K562 (cell line): ENCODE data around the gene GAB2. TPM values are rescaled to one million over a fixed set of nuclear protein-coding genes. Genes with fewer than 3 reads are reported as not detected.
"Not testable (repeated sequence)": the region's sequence is repeated elsewhere in the genome, so short reads cannot be mapped to it uniquely, and the experiment has no call there.

ENCODE experiments used
- ATAC-seq: fragments of 200-7000 bp; cut with Tn5 transposase; 3 replicates; pipeline ENCODE4 v1.9.1; 2020; ENCODE audit warnings: moderate library complexity
- BruUV-seq: library from RNA; stranded (reverse); fragments of 400-500 nt; replicated peaks from 2 replicates; lab custom pipeline; 2021; lab: Mats Ljungman, UMichigan
- CTCF ChIA-PET: fragments of 300-600 bp; formaldehyde crosslinking; extraction: SDS; loops from one replicate; lab custom pipeline; 2021; ENCODE audit warnings: low intra/inter-chr PET ratio; lab: Yijun Ruan, JAX
- POLR2A ChIA-PET: fragments of 300-600, 350-650 bp; sonication (Branson Sonifier 250); formaldehyde crosslinking; extraction: SDS; loops from one replicate; lab custom pipeline; 2021; ENCODE audit warnings: antibody characterized with exemption, inconsistent platforms; lab: Yijun Ruan, JAX
- DNase-seq, 4 experiments: peaks; one replicate each; pipeline versions ENCODE4 v3.0.0 to v3.0.0-alpha.2; 2011 to 2018; ENCODE audit warnings: low spot score in 3 of 4, mixed read lengths in 3 of 4; ENCODE audit errors: extremely low read depth in 1 of 4
- FAIRE-seq: peaks from 2 replicates; lab custom pipeline; 2011; peaks lifted over from hg19 to GRCh38; lab: Jason Lieb, UNC
- H2AFZ ChIP-seq: 2 replicates; pipeline ENCODE4 v1.6.0; 2011; ENCODE audit warnings: low read depth, low read length, control low read depth, inconsistent platforms
- H3K27ac ChIP-seq: fragments of 200-600 bp; 3 replicates; pipeline ENCODE4 v1.8.0; 2011; ENCODE audit warnings: low read depth, mild to moderate bottlenecking, control low read depth, inconsistent platforms, low read length, moderate library complexity, mixed read lengths; ENCODE audit errors: extremely low read depth
- H3K27me3 ChIP-seq, 2 experiments: fragments of 300-600 bp in 1 of 2; 2 replicates in 1 of 2; 3 replicates in 1 of 2; pipeline versions ENCODE4 v1.6.0 to v1.8.0; 2011; ENCODE audit warnings: inconsistent platforms in 2 of 2, low read length in 2 of 2, mild to moderate bottlenecking in 1 of 2, mixed read lengths in 1 of 2, moderate library complexity in 1 of 2; ENCODE audit not compliant: control insufficient read depth in 2 of 2, insufficient read depth in 2 of 2
- H3K36me3 ChIP-seq: fragments of 300-600 bp; 3 replicates; pipeline ENCODE4 v1.8.0; 2011; ENCODE audit warnings: mild to moderate bottlenecking, low read length, inconsistent platforms; ENCODE audit not compliant: control insufficient read depth, insufficient read depth
- H3K4me1 ChIP-seq, 2 experiments: fragments of 200-600 bp in 1 of 2; replicated peaks in 1 of 2; 2 replicates in 1 of 2; 3 replicates in 1 of 2; pipeline versions ENCODE4 v1.5.1 to v1.8.0; 2011; ENCODE audit warnings: inconsistent platforms in 2 of 2, low read length in 2 of 2, mild to moderate bottlenecking in 1 of 2, mixed read lengths in 1 of 2, moderate library complexity in 1 of 2; ENCODE audit not compliant: control insufficient read depth in 2 of 2, insufficient read depth in 2 of 2
- H3K4me2 ChIP-seq: 2 replicates; pipeline ENCODE4 v1.6.1; 2011; ENCODE audit warnings: low read length, control low read depth, inconsistent platforms, mixed read lengths; ENCODE audit not compliant: insufficient read depth
- H3K4me3 ChIP-seq: fragments of 200-600 bp; sonication (generic), shearing (Covaris generic); 2 replicates; pipeline ENCODE4 v1.5.1; 2016; ENCODE audit warnings: control low read depth, inconsistent platforms
- H3K79me2 ChIP-seq: fragments of 200-600 bp; 3 replicates; pipeline ENCODE4 v1.8.0; 2011; ENCODE audit warnings: low read length, inconsistent platforms; ENCODE audit not compliant: control insufficient read depth, insufficient read depth
- H3K9ac ChIP-seq, 2 experiments: 2 replicates each; pipeline versions ENCODE4 v1.6.0 to v1.6.1; 2011; ENCODE audit warnings: low read depth in 2 of 2, low read length in 2 of 2, control low read depth in 1 of 2, inconsistent platforms in 1 of 2, mild to moderate bottlenecking in 1 of 2, mixed read lengths in 1 of 2; ENCODE audit not compliant: insufficient read depth in 1 of 2
- H3K9me1 ChIP-seq: one replicate; pipeline ENCODE4 v1.6.0; 2011; ENCODE audit warnings: inconsistent platforms, mild to moderate bottlenecking, low read length, moderate library complexity; ENCODE audit not compliant: control insufficient read depth, insufficient read depth
- H3K9me3 ChIP-seq: replicated peaks from 2 replicates; pipeline ENCODE4 v1.5.1; 2011; ENCODE audit warnings: low read depth, low read length, inconsistent platforms; ENCODE audit not compliant: control insufficient read depth, insufficient read depth
- H4K20me1 ChIP-seq: replicated peaks from 2 replicates; pipeline ENCODE4 v1.6.1; 2011; ENCODE audit warnings: low read length, inconsistent platforms, mixed read lengths; ENCODE audit not compliant: control insufficient read depth, insufficient read depth
- POLR2G ChIP-seq: fragments of 200-400 bp; formaldehyde crosslinking; IDR thresholded peaks from 2 replicates; pipeline ENCODE4 v1.6.1; 2017; ENCODE audit warnings: low read depth, mild to moderate bottlenecking, antibody characterized with exemption, low read length, moderate library complexity
- ZNF277 ChIP-seq: fragments of 250-450 bp; sonication (Bioruptor Pico); IDR thresholded peaks from 2 replicates; pipeline ENCODE4 v1.8.0; 2022; ENCODE audit warnings: inconsistent platforms, mild to moderate bottlenecking, moderate library complexity, borderline replicate concordance
- WGBS: fragments of 100-300 bp; shearing (Covaris generic); methylation state at CpG from one replicate; pipeline ENCODE4 v1.1.6; 2016; ENCODE audit warnings: low coverage, mixed read lengths; ENCODE audit not compliant: insufficient coverage; ENCODE audit errors: missing lambda C conversion rate; 5-methylcytosine and 5-hydroxymethylcytosine counted together
- in situ Hi-C: fragments of 300-500 bp; cut with MboI; formaldehyde crosslinking; loops from 4 replicates; pipeline ENCODE4 v1.15.0; 2018; ENCODE audit warnings: inconsistent platforms, mixed read lengths
- intact Hi-C: fragments of 100-400 bp; cut with micrococcal nuclease; formaldehyde crosslinking; loops from 2 replicates; pipeline ENCODE4 v1.14.2; 2022
- polyA plus RNA-seq, 8 experiments: library from polyadenylated mRNA; depleted of rRNA in 4 of 8; stranded (reverse) in 5 of 8; unstranded in 3 of 8; fragments of >200 nt; fragmentation: Nextera tagmentation in 2 of 8; fragmentation: Illumina TruSeq in 1 of 8; extraction: Ambion mirVana in 2 of 8; extraction: Trizol in 1 of 8; gene quantifications; 2 replicates each; pipeline versions ENCODE4 v1.2.1 to v1.2.3, GENCODE V29; 2011 to 2014; ENCODE audit warnings: inconsistent platforms in 1 of 8, missing spikeins in 1 of 8
- total RNA-seq, 7 experiments: library from RNA; depleted of rRNA in 6 of 7; stranded (reverse); fragments of >200 nt in 6 of 7; fragmentation: Illumina TruSeq in 2 of 7; extraction: Trizol in 2 of 7; gene quantifications; 2 replicates each; pipeline versions ENCODE4 v1.2.1 to v1.2.3, GENCODE V29; 2011 to 2021; ENCODE audit warnings: low replicate concordance in 1 of 7

The GAB2 gene
- total and polyA plus RNA-seq, 9 of the 15 experiments (the other 6 are each of a cell fraction or from before 2014, with no cell fraction given): 2.3 to 35.2 (median 16.1) TPM

GRCh38 chr11:78465169-78465942, 47.7 kb upstream of the GAB2 start:
- TF ChIP-seq ZNF277 (CRISPR knock-in tag): no peak
- TF ChIP-seq POLR2G: peak; percentile 27; the same call in 1 of the 2 replicates
- no peak overlapping the region for H2AFZ ChIP-seq
- no peak overlapping the region for H3K4me2 ChIP-seq
- FAIRE-seq: no peak
- no peaks in the 10 kb centered on the region for H3K9me1 ChIP-seq
- in situ Hi-C loops (no loop called here), intact Hi-C loops (no loop called here)
- peaks cover 32% of the 10 kb centered on the region; the same call in 2 of the 3 replicates for H3K36me3 ChIP-seq
- no peaks in the 10 kb centered on the region for H3K4me1 ChIP-seq
- BruUV-seq: no TSS peak
- H3K27me3 ChIP-seq: no peaks in the 10 kb centered on the region
- 95% methylated on average over 15 of the region's 19 CpGs for WGBS
- H3K9ac ChIP-seq: no peak overlapping the region
- ChIA-PET POLR2A (no interaction called here), CTCF (no interaction called here)
- no peaks in the 10 kb centered on the region for H3K9me3 ChIP-seq
- no peak for ATAC-seq
- H3K79me2 ChIP-seq: no peaks in the 10 kb centered on the region
- DNase-seq: no peak
- no peaks in the 10 kb centered on the region for H4K20me1 ChIP-seq
- H3K4me3 ChIP-seq: no peak overlapping the region
- no peak overlapping the region for H3K27ac ChIP-seq

GRCh38 chr11:78464787-78465168, 47.2 kb upstream of the GAB2 start:
- FAIRE-seq, DNase-seq, POLR2A ChIA-PET, H3K9me3 ChIP-seq, H3K4me1 ChIP-seq, ATAC-seq, H3K4me2 ChIP-seq, H3K4me3 ChIP-seq, H3K27me3 ChIP-seq, H4K20me1 ChIP-seq, intact Hi-C loops, H3K79me2 ChIP-seq, CTCF ChIA-PET, H3K9ac ChIP-seq, H3K27ac ChIP-seq, BruUV-seq, H3K9me1 ChIP-seq, H2AFZ ChIP-seq, in situ Hi-C loops: not testable (repeated sequence)
- H3K36me3 ChIP-seq: peaks cover 38% of the 10 kb centered on the region; the same call in 2 of the 3 replicates
- 86% methylated on average over 10 of the region's 14 CpGs for WGBS
